Spleen (tissue), 11 donors: ENCODE data around the gene HAL. TPM values are rescaled to one million over a fixed set of nuclear protein-coding genes. Genes with fewer than 3 reads are reported as not detected.

Experiments
- DNase-seq: peaks from one replicate; pipeline ENCODE4 v3.0.0-alpha.2; 2020
- H3K27ac ChIP-seq, 8 donors: fragments of 200-600 bp; sonication (generic) in 7 of 8; 1 replicate in 4 of 8; 2 replicates in 4 of 8; pipeline versions ENCODE4 v1.5.0 to v1.8.0; 2016 to 2021; ENCODE audit warnings: inconsistent platforms in 4 of 8, mild to moderate bottlenecking in 4 of 8, moderate library complexity in 1 of 8
- H3K27me3 ChIP-seq, 7 donors: fragments of 200-600 bp; sonication (generic) in 6 of 7; replicated peaks in 1 of 7; 1 replicate in 4 of 7; 2 replicates in 3 of 7; pipeline versions ENCODE4 v1.5.0 to v1.8.0; 2016 to 2021; ENCODE audit warnings: inconsistent platforms in 3 of 7, mild to moderate bottlenecking in 1 of 7
- H3K36me3 ChIP-seq, 6 donors: fragments of 200-600 bp; sonication (generic) in 5 of 6; 1 replicate in 4 of 6; 2 replicates in 2 of 6; pipeline versions ENCODE4 v1.5.0 to v1.8.0; 2016 to 2021; ENCODE audit warnings: inconsistent platforms in 2 of 6
- H3K4me1 ChIP-seq, 6 donors: fragments of 200-600 bp; sonication (generic) in 5 of 6; 1 replicate in 3 of 6; 2 replicates in 3 of 6; pipeline versions ENCODE4 v1.5.0 to v1.8.0; 2016 to 2021; ENCODE audit warnings: inconsistent platforms in 3 of 6
- H3K4me3 ChIP-seq, 8 donors: fragments of 200-600 bp; sonication (generic) in 7 of 8; 1 replicate in 4 of 8; 2 replicates in 4 of 8; pipeline versions ENCODE4 v1.5.0 to v1.8.0; 2016 to 2021; ENCODE audit warnings: inconsistent platforms in 4 of 8, mild to moderate bottlenecking in 4 of 8, moderate library complexity in 2 of 8
- H3K9me3 ChIP-seq, 8 donors: fragments of 200-600 bp; sonication (generic) in 7 of 8; 1 replicate in 4 of 8; 2 replicates in 4 of 8; pipeline versions ENCODE4 v1.5.0 to v1.8.0; 2016 to 2021; ENCODE audit warnings: inconsistent platforms in 4 of 8
- CTCF ChIP-seq, 11 experiments: fragments of 200-600 bp in 7 of 11; fragments of 450-650 bp in 4 of 11; sonication (generic) in 4 of 11; IDR thresholded peaks in 8 of 11; conservative IDR thresholded peaks in 3 of 11; 1 replicate in 7 of 11; 2 replicates in 4 of 11; pipeline versions ENCODE4 v1.4.0 to v1.8.0; 2016 to 2021; ENCODE audit warnings: antibody characterized with exemption in 11 of 11, inconsistent platforms in 4 of 11, mild to moderate bottlenecking in 1 of 11
- POLR2A ChIP-seq, 3 donors: fragments of 450-650 bp; IDR thresholded peaks; one replicate each; pipeline ENCODE4 v1.5.1; 2017; ENCODE audit warnings: antibody characterized with exemption in 3 of 3, mild to moderate bottlenecking in 1 of 3
- POLR2AphosphoS5 ChIP-seq, 3 donors: sonication (generic); formaldehyde crosslinking; IDR thresholded peaks; one replicate each; pipeline ENCODE4 v1.5.1; 2017; ENCODE audit warnings: antibody characterized with exemption in 3 of 3
- WGBS, 5 donors: extraction: QIAGEN DNeasy Blood & Tissue Kit in 3 of 5; methylation state at CpG; one replicate each; pipeline versions ENCODE4 v1.1.5 to v1.1.7; 2013 to 2018; 5-methylcytosine and 5-hydroxymethylcytosine counted together
- intact Hi-C: fragments of 100-400 bp; cut with DNase I; formaldehyde crosslinking; loops from one replicate; pipeline ENCODE4 v1.15.0; 2023; ENCODE audit warnings: low total_unique reads
- polyA plus RNA-seq, 3 donors: library from polyadenylated mRNA; stranded (reverse); fragments of 200-250 nt; gene quantifications; one replicate each; pipeline ENCODE4 v1.2.1, GENCODE V29; 2013
- total RNA-seq, 7 donors: library from RNA; depleted of rRNA in 3 of 7; stranded (reverse); fragments of >200 nt in 3 of 7; fragmentation: NEBNext Ultra II Directional in 4 of 7; extraction: Animal tissue kit (Norgen Biotek cat#: 25700) in 4 of 7; gene quantifications; one replicate each; pipeline versions ENCODE4 v1.1.0 to v1.2.1, GENCODE V29; 2016 to 2021
- donor health status: healthy with polysubstance abuse.
- donor health status: DM: no; HTN: no; CAD: no; lungs with moderate emphysema.
- donor health status: DM: no; HTN: no; CAD: no.
- donor health status: Bipolar disorder and iron deficiency.
- donor health status: healthy.
- donor health status: DM: no; HTN: no; CAD: no.
- donor health status: DM: yes; HTN: yes; CAD: no.

HAL gene
- total and polyA plus RNA-seq, 10 donors, result 0.24 to 27.3 (median 9.4) TPM

GRCh38 chr12:95989504-95990123 lies 6.5 kb downstream of the HAL start:
- Histone ChIP-seq H3K9me3 (no peaks in the 10 kb centered on the region), H3K4me1 (no peaks in the 10 kb centered on the region), H3K36me3 (peaks cover 0 to 89% (median 0%) of the 10 kb centered on the region in 6 donors), H3K27ac (no peak overlapping the region), H3K27me3 (no peaks in the 10 kb centered on the region), H3K4me3 (no peak overlapping the region)
- intact Hi-C loops, result loop anchor here (10.0 kb wide), 1 partner anchor 165 kb away; no protein-coding TSS in a partner anchor
- TF ChIP-seq POLR2A (IDR thresholded peaks at IDR 0.05), result no peak
- no peak for TF ChIP-seq POLR2AphosphoS5 (IDR thresholded peaks at IDR 0.05)
- no peak for TF ChIP-seq CTCF (IDR thresholded peaks at IDR 0.05 in 8 of 11, conservative IDR thresholded peaks at IDR 0.05 in 3 of 11)
- 33 to 47% (median 39%) methylated on average over 4 of the region's 4 CpGs for WGBS, 5 donors
- no peak for DNase-seq

- TF ChIP-seq POLR2AphosphoS5 (IDR thresholded peaks at IDR 0.05) (no peak), POLR2A (IDR thresholded peaks at IDR 0.05) (no peak), CTCF (IDR thresholded peaks at IDR 0.05 in 8 of 11, conservative IDR thresholded peaks at IDR 0.05 in 3 of 11) (no peak)
- Histone ChIP-seq H3K9me3 (no peaks in the 10 kb centered on the region), H3K27ac (no peak overlapping the region), H3K36me3 (peaks cover 0 to 81% (median 0%) of the 10 kb centered on the region in 6 donors), H3K27me3 (no peaks in the 10 kb centered on the region), H3K4me3 (no peak overlapping the region), H3K4me1 (no peaks in the 10 kb centered on the region)
- no peak for DNase-seq
- WGBS, 5 donors, result 76 to 80% (median 78%) methylated on average over 11 of the region's 11 CpGs
- intact Hi-C loops, result no loop called here
These were observed 7.5 kb downstream of the HAL start for GRCh38 chr12:95988506-95989275.

- Histone ChIP-seq H3K9me3 (no peaks in the 10 kb centered on the region), H3K4me3 (no peak overlapping the region), H3K36me3 (peaks cover 0 to 81% (median 0%) of the 10 kb centered on the region in 6 donors), H3K27ac (no peak overlapping the region), H3K4me1 (no peaks in the 10 kb centered on the region), H3K27me3 (no peaks in the 10 kb centered on the region)
- intact Hi-C loops, result no loop called here
- WGBS, 5 donors, result 83 to 92% (median 89%) methylated on average over 14 of the region's 14 CpGs
- no peak for DNase-seq
- TF ChIP-seq POLR2A (IDR thresholded peaks at IDR 0.05), result no peak
- TF ChIP-seq CTCF (IDR thresholded peaks at IDR 0.05 in 8 of 11, conservative IDR thresholded peaks at IDR 0.05 in 3 of 11), result no peak
- no peak for TF ChIP-seq POLR2AphosphoS5 (IDR thresholded peaks at IDR 0.05)
These were observed 9.2 kb downstream of the HAL start for GRCh38 chr12:95986635-95987570.
